Endothelial cell of umbilical vein (primary cell): Measurements from ENCODE around the gene CYBRD1.

Source experiments
- CTCF ChIP-seq, 2 donors: IDR thresholded peaks; 1 replicate in 1 of 2; 2 replicates in 1 of 2; pipeline ENCODE4 v1.5.1; 2011; ENCODE audit warnings: low read length in 2 of 2, mild to moderate bottlenecking in 2 of 2, moderate library complexity in 2 of 2, control low read depth in 1 of 2, inconsistent platforms in 1 of 2, low read depth in 1 of 2; ENCODE audit not compliant: insufficient read depth in 1 of 2; ENCODE audit errors: extremely low read depth in 1 of 2
- EZH2 ChIP-seq: IDR thresholded peaks from 2 replicates; pipeline ENCODE4 v1.6.1; 2012; ENCODE audit warnings: borderline replicate concordance, low read depth, mild to moderate bottlenecking, moderate library complexity, low read length, inconsistent platforms; ENCODE audit not compliant: severe bottlenecking
- GATA2 ChIP-seq: IDR thresholded peaks from 2 replicates; pipeline ENCODE4 v1.7.0; 2011; ENCODE audit warnings: low read depth, mild to moderate bottlenecking, moderate library complexity, mixed read lengths, low read length; ENCODE audit not compliant: insufficient read length, insufficient read depth
- JUN ChIP-seq: IDR thresholded peaks from 2 replicates; pipeline ENCODE4 v1.6.1; 2011; ENCODE audit warnings: borderline replicate concordance, low read depth; ENCODE audit not compliant: insufficient read length, insufficient read depth
- MAX ChIP-seq: IDR thresholded peaks from 2 replicates; pipeline ENCODE4 v1.6.1; 2011; ENCODE audit not compliant: insufficient read depth, insufficient read length
- MYC ChIP-seq: IDR thresholded peaks from one replicate; pipeline ENCODE4 v1.6.1; 2011; ENCODE audit warnings: mild to moderate bottlenecking, low read depth, low read length
- POLR2A ChIP-seq: IDR thresholded peaks from 2 replicates; pipeline ENCODE4 v1.6.1; 2012; ENCODE audit warnings: low read depth, mild to moderate bottlenecking, control low read depth, low read length
- POLR2AphosphoS5 ChIP-seq: IDR thresholded peaks from 2 replicates; pipeline ENCODE4 v1.6.1; 2012; ENCODE audit warnings: low read depth, mild to moderate bottlenecking, control low read depth, low read length, moderate library complexity; ENCODE audit not compliant: insufficient read depth

GRCh38 chr2:171521361-171522051 lies 768 bp upstream of the CYBRD1 start:
- TF ChIP-seq EZH2 (no peak), CTCF (IDR thresholded peaks at IDR 0.05; ENCODE audit: extremely low read depth in 1 of 2, insufficient read depth in 1 of 2, low read depth in 1 of 2, low read length in 2 of 2) (no peak), POLR2A (no peak), POLR2AphosphoS5 (no peak), MYC (no peak), GATA2 (no peak), MAX (no peak), JUN (no peak)
